Stimulated activated CD4-positive, alpha-beta T cell treated with anti-CD3 and anti-CD28 coated beads, Interleukin-12 subunit alpha, Interleukin-12 subunit beta, amount 100 ng/mL, for 4 hours (primary cell): ENCODE results near the gene MDGA2.
"Not testable (repeated sequence)": the region's sequence is repeated elsewhere in the genome, so short reads cannot be mapped to it uniquely, and the experiment has no call there.

ENCODE experiments used
- DNase-seq: peaks from one replicate; pipeline ENCODE4 v3.0.0-alpha.2; 2020

The MDGA2 gene

DNA sequence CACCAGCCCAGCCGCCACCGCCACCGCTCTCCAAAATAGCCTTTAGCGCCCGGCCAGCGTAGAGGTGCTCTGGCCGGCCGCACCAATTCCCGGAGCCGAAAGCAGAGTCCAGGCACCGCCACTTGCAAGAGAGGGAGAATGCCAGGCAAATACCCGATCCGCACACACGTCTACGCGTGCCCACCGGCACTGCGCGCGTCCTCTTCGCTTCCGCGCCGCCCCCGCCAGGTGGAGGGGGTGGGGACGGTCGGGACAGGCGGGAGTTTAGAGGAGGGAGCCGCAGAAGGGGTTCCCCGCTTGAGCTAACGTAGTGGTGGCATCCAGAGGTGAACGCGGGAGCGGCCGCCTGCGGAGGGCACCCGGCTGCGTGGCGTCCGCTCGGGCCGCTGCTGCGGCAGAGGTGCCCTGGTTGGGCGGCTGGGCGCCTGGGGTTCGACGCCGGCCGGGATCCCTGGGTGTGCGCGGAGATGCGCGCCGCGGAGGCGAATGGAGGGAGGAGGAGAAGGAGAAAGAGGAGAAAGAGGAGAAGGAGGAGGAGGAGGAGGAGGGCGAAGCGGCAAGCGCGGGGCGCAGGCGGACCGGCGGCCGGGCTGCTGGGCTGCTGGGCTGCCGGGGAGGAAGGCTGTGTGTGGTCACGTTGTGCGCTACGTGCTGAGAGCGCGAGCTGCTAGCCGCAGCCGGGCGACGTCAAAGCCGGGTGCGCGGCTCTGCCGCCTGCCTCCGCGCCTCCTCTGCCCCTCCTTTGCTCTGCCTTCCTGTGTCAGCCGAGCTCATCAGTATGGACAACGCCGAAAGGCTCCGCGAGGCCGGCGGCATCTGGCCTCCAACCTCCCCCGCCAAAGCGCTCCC, at the start of gene MDGA2:
Gene MDGA2 (minus strand): TSS at position 140 of the 849 bp plus-strand sequence.
- DNase-seq: no peak

DNA sequence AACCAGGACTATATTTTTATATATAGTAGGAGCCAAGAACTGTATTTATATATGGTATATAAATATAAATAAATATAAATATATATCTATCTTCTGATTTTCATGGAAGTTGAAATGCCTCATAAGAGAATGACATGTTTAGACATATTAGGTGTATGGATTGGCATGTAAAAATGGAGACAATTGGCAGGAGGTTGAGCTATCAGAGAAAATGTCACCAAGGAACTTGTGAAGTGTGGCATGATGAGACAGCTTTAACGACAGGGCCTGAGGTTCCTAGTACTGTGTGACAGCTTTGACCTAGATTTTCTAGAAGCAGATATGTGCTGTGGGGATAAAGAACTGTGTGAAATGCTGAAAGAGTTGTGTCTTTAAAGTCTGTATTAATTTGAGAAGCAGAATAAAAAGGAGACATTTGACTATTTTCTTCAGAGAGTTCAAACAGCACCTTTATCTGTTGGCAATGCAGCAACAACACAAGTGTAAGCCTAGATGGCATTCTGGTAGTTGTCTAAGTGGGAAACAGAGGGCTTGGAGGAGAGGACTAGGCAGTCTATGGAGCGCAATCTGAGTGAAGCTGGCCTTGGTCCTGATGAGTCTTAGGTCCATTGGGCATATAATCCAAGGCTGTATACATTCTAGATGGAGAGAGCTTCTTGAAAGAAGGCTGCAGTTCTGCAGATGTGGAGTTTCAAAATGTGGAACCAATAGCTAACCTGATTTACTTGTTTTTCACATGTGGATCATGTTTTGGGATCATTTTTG, 47.7 kb upstream of the MDGA2 start:
- DNase-seq: no peak

GRCh38 chr14:47720281-47720680, 44.9 kb upstream of the MDGA2 start:
- DNase-seq: no peak

DNA sequence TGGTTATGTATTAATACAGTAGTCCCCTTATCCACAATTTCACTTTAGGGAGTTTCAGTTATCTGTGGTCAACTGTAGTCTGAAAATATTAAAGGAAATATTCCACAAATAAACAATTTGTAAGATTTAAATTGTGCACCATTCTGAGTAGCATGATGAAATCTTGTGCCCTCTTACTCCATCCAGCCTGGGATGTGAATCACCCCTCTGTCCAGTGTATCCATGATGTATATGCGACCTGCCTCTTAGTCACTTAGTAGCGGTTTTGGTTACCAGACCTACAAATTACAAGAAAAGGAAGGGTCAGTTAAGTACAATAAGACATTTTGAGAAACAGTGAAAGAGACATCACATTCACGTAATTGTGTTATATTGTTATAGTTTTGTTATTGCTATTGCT, 39.9 kb upstream of the MDGA2 start:
- no peak for DNase-seq

- DNase-seq: no peak
These were observed 35.2 kb upstream of the MDGA2 start for GRCh38 chr14:47710581-47710980.

DNA sequence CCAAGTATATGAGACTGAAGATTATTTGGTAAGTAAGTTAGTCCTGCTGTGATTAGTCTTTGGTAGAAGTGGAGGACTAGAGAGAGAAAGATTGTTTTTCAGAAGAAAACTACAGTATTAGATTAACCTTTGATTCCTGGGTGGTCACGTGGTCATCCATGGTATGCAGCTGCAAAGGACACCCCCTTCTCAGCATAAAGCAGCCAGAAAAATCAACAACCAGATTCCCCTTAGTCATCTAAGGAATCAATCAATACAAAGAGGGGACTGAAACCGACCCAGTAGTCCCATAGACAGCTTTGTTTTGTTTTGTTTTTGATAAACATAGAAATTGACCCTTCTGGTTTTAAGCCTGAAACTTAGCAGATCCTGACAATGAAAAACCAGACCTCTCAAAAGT, 30.3 kb upstream of the MDGA2 start:
- no peak for DNase-seq

DNA sequence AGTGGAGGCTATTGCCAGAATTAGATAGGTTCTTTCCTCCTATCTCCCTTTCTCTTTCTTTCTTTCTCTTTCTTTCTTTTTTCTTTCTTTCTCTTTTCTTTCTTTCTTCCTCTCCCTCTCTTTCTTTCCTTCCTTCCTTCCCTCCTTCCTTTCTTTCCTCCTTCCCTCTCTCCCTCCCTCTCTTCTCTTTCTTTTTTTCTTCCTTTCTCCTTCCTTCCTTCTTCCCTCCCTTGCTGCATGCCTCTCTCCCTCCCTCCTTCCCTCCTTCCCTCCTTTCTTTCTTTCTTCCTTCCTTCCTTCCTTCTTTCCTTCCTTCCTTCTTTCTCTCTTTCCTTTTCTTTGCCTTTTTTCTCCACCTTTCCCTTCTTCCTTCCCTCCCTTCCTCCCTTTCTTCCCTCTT, 16.4 kb upstream of the MDGA2 start:
- DNase-seq: no peak

GRCh38 chr14:47678993-47679392, 3.6 kb upstream of the MDGA2 start:
- DNase-seq: no peak

- no peak for DNase-seq
These were observed 2.8 kb upstream of the MDGA2 start for GRCh38 chr14:47678157-47678556.

- no peak for DNase-seq
These were observed 861 bp upstream of the MDGA2 start for GRCh38 chr14:47676315-47676617.

GRCh38 chr14:47674543-47675465, 601 bp downstream of the MDGA2 start:
- no peak for DNase-seq

DNA sequence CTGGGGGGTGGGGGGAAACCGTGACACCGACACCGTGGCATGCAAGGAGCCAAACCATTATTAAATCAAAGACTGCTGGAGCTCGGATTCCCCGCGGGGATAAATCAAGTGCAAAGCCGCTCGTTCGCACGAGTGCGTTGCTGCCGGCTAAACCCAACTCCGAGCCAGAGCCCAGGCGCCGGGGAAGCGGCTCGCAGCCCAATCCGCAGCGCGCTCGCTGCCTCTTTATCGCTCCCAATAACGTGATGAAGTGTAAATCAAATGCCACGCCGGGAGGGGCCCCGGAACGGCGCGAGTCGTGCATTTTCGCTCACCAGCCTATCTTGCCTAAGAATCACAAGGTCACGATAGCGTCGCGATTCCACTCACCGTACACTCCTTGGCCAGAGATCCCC, 1.3 kb downstream of the MDGA2 start:
- DNase-seq: no peak

DNA sequence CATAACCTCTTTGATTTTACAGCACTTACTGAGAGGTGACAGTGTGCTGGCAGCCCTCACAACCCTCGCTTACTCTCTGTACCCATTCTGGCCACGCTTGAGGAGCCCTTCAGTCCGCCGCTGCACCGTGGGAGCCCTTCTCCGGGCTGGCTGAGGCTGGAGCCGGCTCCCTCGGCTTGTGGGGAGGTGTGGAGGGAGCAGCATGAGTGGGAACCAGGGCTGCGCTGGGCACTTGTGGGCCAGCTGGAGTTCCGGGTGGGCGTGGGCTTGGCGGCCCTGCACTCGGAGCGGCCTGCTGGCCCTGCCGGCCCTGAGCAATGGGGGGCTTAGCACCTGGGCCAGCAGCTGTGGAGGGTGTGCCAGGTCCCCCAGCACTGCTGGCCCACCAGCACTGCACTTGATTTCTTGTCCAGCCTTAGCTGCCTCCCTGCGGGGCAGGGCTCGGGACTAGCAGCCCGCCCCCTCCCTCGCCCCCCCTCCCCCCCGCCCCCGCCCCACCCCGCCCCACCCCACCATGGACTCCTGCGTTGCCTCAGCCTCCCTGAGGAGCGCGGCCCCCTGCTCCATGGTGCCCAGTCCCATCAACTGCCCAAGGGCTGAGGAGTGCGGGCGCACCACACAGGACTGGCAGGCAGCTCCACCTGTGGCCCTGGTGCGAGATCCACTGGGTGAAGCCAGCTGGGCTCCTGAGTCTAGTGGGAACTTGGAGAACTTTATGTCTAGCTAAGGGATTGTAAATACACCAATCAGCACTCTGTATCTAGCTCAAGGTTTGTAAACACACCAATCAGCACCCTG, 9.9 kb downstream of the MDGA2 start:
- DNase-seq: no peak

DNA sequence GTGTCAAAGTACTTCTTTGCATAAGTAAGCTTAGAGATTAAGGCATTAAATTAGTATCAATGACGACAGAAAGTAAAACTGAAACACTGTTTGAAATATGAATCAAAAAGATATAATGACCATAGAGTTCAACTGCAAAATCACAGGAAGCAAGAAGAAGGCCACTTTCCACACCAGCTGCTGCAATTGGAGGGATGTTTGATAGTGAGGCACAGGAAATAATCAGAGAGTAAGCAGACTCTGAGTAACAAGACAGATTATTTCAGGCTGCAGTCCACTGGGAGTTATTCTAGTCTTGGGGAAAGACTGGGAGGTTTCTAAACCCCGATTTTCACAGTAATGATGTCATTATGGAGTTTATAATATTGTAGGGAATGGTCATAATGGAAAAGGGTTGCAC, 12.9 kb downstream of the MDGA2 start:
- DNase-seq: no peak

GRCh38 chr14:47660158-47660557, 15.2 kb downstream of the MDGA2 start:
- DNase-seq: no peak

GRCh38 chr14:47658041-47658440, 17.4 kb downstream of the MDGA2 start:
- no peak for DNase-seq

DNA sequence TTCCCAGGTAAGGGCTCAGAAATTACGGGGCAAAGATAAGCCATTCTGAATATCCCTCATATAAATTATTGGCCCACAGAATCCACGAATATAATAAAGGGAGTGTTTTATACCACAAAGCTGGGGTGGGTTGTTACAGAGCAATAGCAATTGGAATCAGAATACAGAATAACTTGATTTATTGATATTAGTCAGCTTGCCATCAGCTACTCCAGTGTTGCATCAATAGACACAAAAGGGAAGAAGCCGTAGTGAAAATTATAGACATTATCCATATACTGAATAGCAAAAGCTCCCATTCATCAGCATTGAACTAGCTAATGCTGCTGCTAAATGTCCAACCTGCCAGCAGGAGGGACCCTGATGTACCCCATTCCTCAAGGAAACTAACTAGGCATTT, 18.3 kb downstream of the MDGA2 start:
- DNase-seq: no peak

DNA sequence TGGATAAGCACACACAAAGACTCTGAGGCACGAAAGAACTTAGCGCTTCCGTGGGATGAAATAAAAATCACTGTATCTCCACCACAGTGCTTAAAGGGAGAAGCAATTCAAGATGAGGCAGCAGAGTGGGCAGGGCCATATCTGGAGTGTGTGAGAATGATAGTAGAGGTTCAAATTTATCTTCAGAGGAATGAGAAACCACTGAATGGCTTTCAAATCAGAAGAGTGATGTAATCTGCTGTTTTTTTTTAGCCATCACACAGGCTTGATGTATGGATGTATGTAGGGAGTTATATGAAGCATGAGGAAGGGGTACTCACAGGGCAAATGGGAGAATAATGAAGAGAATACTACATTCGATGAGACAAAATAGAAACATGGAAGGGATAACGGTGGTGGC, 24.1 kb downstream of the MDGA2 start:
- no peak for DNase-seq

GRCh38 chr14:47637753-47638152, 37.7 kb downstream of the MDGA2 start:
- DNase-seq: no peak

- no peak for DNase-seq
These were observed 49.0 kb downstream of the MDGA2 start for GRCh38 chr14:47626151-47627035.

- not testable (repeated sequence) for DNase-seq
These were observed 51.3 kb downstream of the MDGA2 start for GRCh38 chr14:47624126-47624525.
